GM23338 (cell line): ENCODE data around the gene TMEM176B. TPM values are rescaled to one million over a fixed set of nuclear protein-coding genes. Genes with fewer than 3 reads are reported as not detected.

Experiments
- ATAC-seq: fragments of 200-7000 bp; cut with Tn5 transposase; 3 replicates; pipeline ENCODE4 v1.9.1; 2020
- DNase-seq: peaks from one replicate; pipeline ENCODE4 v3.0.0-alpha.2; 2015; ENCODE audit warnings: low spot score
- H2AFZ ChIP-seq: fragments of 200-600 bp; sonication (generic); 2 replicates; pipeline ENCODE4 v1.8.0; 2016; ENCODE audit warnings: antibody characterized with exemption, mild to moderate bottlenecking, moderate library complexity
- H3F3A ChIP-seq: fragments of 200-600 bp; sonication (generic); replicated peaks from 2 replicates; pipeline ENCODE4 v1.8.0; 2017; ENCODE audit warnings: antibody characterized with exemption, mixed run types, low read depth
- H3K27ac ChIP-seq: fragments of 200-600 bp; sonication (generic); 2 replicates; pipeline ENCODE4 v1.6.1; 2016; ENCODE audit warnings: low read depth
- H3K27me3 ChIP-seq: fragments of 200-600 bp; sonication (generic); 2 replicates; pipeline ENCODE4 v1.8.0; 2016; ENCODE audit warnings: mild to moderate bottlenecking, mixed run types, moderate library complexity; ENCODE audit not compliant: insufficient read depth
- H3K36me3 ChIP-seq: fragments of 200-600 bp; sonication (generic); 2 replicates; pipeline ENCODE4 v1.8.0; 2016; ENCODE audit warnings: mild to moderate bottlenecking; ENCODE audit not compliant: insufficient read depth
- H3K4me1 ChIP-seq: fragments of 200-600 bp; sonication (generic); 2 replicates; pipeline ENCODE4 v1.8.0; 2016; ENCODE audit warnings: mild to moderate bottlenecking, moderate library complexity; ENCODE audit not compliant: insufficient read depth
- H3K4me2 ChIP-seq: fragments of 200-600 bp; sonication (generic); 2 replicates; pipeline ENCODE4 v1.7.1; 2017; ENCODE audit warnings: mixed run types
- H3K4me3 ChIP-seq: fragments of 200-600 bp; sonication (generic); 2 replicates; pipeline ENCODE4 v1.6.1; 2016; ENCODE audit warnings: mixed run types
- H3K79me2 ChIP-seq: fragments of 200-600 bp; sonication (generic); replicated peaks from 2 replicates; pipeline ENCODE4 v1.8.0; 2017; ENCODE audit warnings: mild to moderate bottlenecking; ENCODE audit not compliant: insufficient read depth
- H3K9me2 ChIP-seq: fragments of 200-600 bp; sonication (generic); 2 replicates; pipeline ENCODE4 v1.8.0; 2017; ENCODE audit not compliant: insufficient read depth
- H4K20me1 ChIP-seq: fragments of 200-600 bp; sonication (generic); replicated peaks from 2 replicates; pipeline ENCODE4 v1.8.0; 2017; ENCODE audit warnings: mild to moderate bottlenecking; ENCODE audit not compliant: insufficient read depth
- H3K27ac Mint-ChIP-seq: 2 replicates; pipeline ENCODE4 v1.8.0; 2020; ENCODE audit warnings: inconsistent platforms, mild to moderate bottlenecking, moderate library complexity, mixed read lengths
- H3K27me3 Mint-ChIP-seq: 3 replicates; pipeline ENCODE4 v1.8.0; 2022; ENCODE audit warnings: low read depth, mild to moderate bottlenecking, moderate library complexity, mixed read lengths, inconsistent platforms; ENCODE audit not compliant: insufficient read depth, poor library complexity
- H3K36me3 Mint-ChIP-seq: 3 replicates; pipeline ENCODE4 v1.8.0; 2021; ENCODE audit warnings: low read depth, mild to moderate bottlenecking, inconsistent platforms, moderate library complexity, mixed read lengths
- H3K4me1 Mint-ChIP-seq: 3 replicates; pipeline ENCODE4 v1.8.0; 2020; ENCODE audit warnings: mild to moderate bottlenecking, inconsistent platforms, mixed read lengths
- H3K4me3 Mint-ChIP-seq: 3 replicates; pipeline ENCODE4 v1.8.0; 2021; ENCODE audit warnings: moderate library complexity, mild to moderate bottlenecking, inconsistent platforms, mixed read lengths
- H3K9me3 Mint-ChIP-seq: 3 replicates; pipeline ENCODE4 v1.8.0; 2020; ENCODE audit warnings: moderate library complexity, mild to moderate bottlenecking, inconsistent platforms, mixed read lengths
- CREB1 ChIP-seq: fragments of 250-450 bp; sonication (Bioruptor Pico); IDR thresholded peaks from 2 replicates; pipeline ENCODE4 v1.5.0; 2020; ENCODE audit warnings: low read depth, mild to moderate bottlenecking, moderate library complexity
- CTCF ChIP-seq, 2 experiments: fragments of 200-600 bp in 1 of 2; sonication (generic) in 1 of 2; conservative IDR thresholded peaks; 2 replicates each; pipeline versions ENCODE4 v1.5.1 to v1.6.1; 2016 to 2017; ENCODE audit warnings: antibody characterized with exemption in 2 of 2, low read depth in 2 of 2, mild to moderate bottlenecking in 2 of 2, moderate library complexity in 1 of 2
- EZH2 ChIP-seq: fragments of 200-600 bp; sonication (generic); IDR thresholded peaks from one replicate; pipeline ENCODE4 v1.8.0; 2017; ENCODE audit warnings: antibody characterized with exemption, mild to moderate bottlenecking, low read depth; ENCODE audit not compliant: unreplicated experiment
- JUNB ChIP-seq: IDR thresholded peaks from one replicate; pipeline ENCODE4 v1.6.1; 2016; ENCODE audit warnings: antibody characterized with exemption; ENCODE audit not compliant: unreplicated experiment
- POLR2AphosphoS5 ChIP-seq: IDR thresholded peaks from 2 replicates; pipeline ENCODE4 v1.6.1; 2016; ENCODE audit warnings: antibody characterized with exemption, low read depth
- STAT1 ChIP-seq: IDR thresholded peaks from one replicate; pipeline ENCODE4 v1.6.1; 2016; ENCODE audit warnings: antibody characterized with exemption; ENCODE audit not compliant: unreplicated experiment
- ZNF114 ChIP-seq: fragments of 250-450 bp; sonication (Bioruptor Pico); IDR thresholded peaks from 2 replicates; pipeline ENCODE4 v1.5.0; 2020; ENCODE audit warnings: mild to moderate bottlenecking, moderate library complexity
- ZNF331 ChIP-seq: fragments of 250-450 bp; sonication (Bioruptor Pico); IDR thresholded peaks from 2 replicates; pipeline ENCODE4 v1.5.0; 2020; ENCODE audit warnings: low read depth, mild to moderate bottlenecking, moderate library complexity
- polyA plus RNA-seq: library from polyadenylated mRNA; unstranded; fragments of >200 nt; fragmentation: Nextera tagmentation; extraction: Ambion mirVana; gene quantifications from 2 replicates; pipeline ENCODE4 v1.2.1, GENCODE V29; 2016
- total RNA-seq: library from RNA; depleted of rRNA; stranded (reverse); fragments of >200 nt; shearing (Covaris generic); gene quantifications from 2 replicates; pipeline ENCODE4 v1.2.3, GENCODE V29; 2014
- TF ChIP-seq, protein P1 (sequence below): IDR thresholded peaks from one replicate; pipeline ENCODE4 v1.6.1; 2018; ENCODE audit warnings: antibody characterized with exemption; ENCODE audit not compliant: unreplicated experiment

Gene TMEM176B
- total and polyA plus RNA-seq, 2 experiments from 2014 or later = 0.35 to 0.42 TPM

DNA sequence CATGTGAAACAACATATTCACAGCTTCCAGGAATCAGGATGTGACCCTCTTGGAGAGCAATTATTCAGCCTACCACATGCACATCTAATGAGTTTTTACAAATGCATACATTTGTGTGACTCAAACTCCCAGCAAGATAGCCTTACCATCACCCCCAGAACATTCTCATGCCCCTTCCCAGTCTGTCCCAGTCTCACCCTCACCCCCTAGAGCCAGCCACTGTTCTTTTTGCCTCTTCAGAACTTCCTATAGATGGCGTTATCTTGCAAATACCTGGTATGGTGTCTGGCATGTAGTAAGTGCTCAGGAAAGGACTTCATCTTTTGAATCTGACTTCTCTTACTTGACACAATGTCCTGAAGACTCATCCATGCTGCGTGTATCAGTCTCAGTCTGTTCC is 28.2 kb upstream of the TMEM176B start:
- Histone ChIP-seq H3K27ac (no peak overlapping the region), H3K9me2 (no peaks in the 10 kb centered on the region), H3K4me1 (no peaks in the 10 kb centered on the region), H4K20me1 (no peaks in the 10 kb centered on the region), H3K4me2 (no peak overlapping the region), H3K36me3 (no peaks in the 10 kb centered on the region), H3F3A (no peaks in the 10 kb centered on the region), H3K27me3 (no peaks in the 10 kb centered on the region), H3K4me3 (no peak overlapping the region), H3K79me2 (no peaks in the 10 kb centered on the region), H2AFZ (no peak overlapping the region)
- H3K36me3 Mint-ChIP-seq = no peaks in the 10 kb centered on the region; the same call in 2 of the 3 replicates
- no peak overlapping the region for H3K27ac Mint-ChIP-seq
- H3K4me1 Mint-ChIP-seq = peaks cover 6% of the 10 kb centered on the region; the same call in 1 of the 3 replicates
- H3K9me3 Mint-ChIP-seq = no peaks in the 10 kb centered on the region
- peaks cover 4% of the 10 kb centered on the region for H3K27me3 Mint-ChIP-seq
- H3K4me3 Mint-ChIP-seq = no peak overlapping the region
- TF ChIP-seq CTCF (conservative IDR thresholded peaks at IDR 0.05; ENCODE audit: low read depth in 2 of 2) (peak; percentile 39 to 63), POLR2AphosphoS5 (no peak)
- ATAC-seq (peak; percentile 57; the same call in 2 of the 3 replicates), DNase-seq (peak; percentile 41)

DNA sequence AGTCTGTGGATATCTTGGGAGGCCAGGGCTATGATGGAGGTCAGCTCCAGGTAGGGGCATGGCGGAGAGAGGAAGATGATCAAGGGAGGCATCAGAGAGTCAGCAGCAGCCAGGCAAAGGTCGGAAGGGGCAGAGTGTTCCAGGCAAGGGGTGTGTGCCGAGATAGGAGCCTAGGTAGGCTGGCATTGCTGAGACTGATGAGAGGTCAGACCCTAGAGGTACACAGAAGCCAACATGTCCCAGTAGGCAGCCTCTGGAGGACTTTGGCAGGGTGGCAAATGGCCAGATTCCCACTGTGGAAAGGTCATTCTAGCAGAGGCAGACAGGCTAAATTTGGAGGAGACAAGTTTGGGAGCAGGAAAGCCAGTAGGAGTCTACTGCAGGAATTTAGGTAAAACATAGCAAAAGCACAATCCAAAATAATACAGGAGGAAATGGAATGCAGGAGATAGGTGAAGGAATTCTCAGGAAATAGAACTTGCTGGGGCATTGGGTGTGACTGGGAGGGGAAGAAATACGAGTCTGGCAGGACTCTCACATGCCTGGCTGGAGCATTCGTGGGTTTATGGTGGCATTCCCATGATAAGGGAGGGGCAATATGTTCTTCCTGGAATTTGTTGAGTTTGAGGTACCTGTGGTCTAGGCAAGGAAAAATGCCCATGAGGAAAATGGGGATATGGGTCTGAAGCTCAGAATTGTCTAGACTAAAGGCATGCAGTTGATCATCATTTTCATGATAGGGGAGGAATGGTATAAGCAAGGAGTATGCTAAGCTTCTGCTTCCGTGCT is 26.1 kb upstream of the TMEM176B start:
- ATAC-seq (no peak), DNase-seq (no peak)
- Histone ChIP-seq H3K79me2 (no peaks in the 10 kb centered on the region), H4K20me1 (no peaks in the 10 kb centered on the region), H3K9me2 (no peaks in the 10 kb centered on the region), H3F3A (no peaks in the 10 kb centered on the region), H2AFZ (no peak overlapping the region), H3K4me2 (no peak overlapping the region), H3K4me3 (no peak overlapping the region), H3K27ac (no peak overlapping the region), H3K4me1 (no peaks in the 10 kb centered on the region), H3K27me3 (no peaks in the 10 kb centered on the region), H3K36me3 (no peaks in the 10 kb centered on the region; the same call in 1 of the 2 replicates)
- Mint-ChIP-seq H3K4me3 (no peak overlapping the region), H3K4me1 (peaks cover 6% of the 10 kb centered on the region; the same call in 1 of the 3 replicates), H3K27ac (no peak overlapping the region), H3K36me3 (no peaks in the 10 kb centered on the region; the same call in 2 of the 3 replicates), H3K9me3 (no peaks in the 10 kb centered on the region), H3K27me3 (peaks cover 4% of the 10 kb centered on the region)
- TF ChIP-seq STAT1 (no peak), EZH2 (no peak), ZNF114 (no peak), POLR2AphosphoS5 (no peak), CREB1 (no peak), JUNB (no peak), ZNF331 (CRISPR knock-in tag) (no peak), CTCF (conservative IDR thresholded peaks at IDR 0.05; ENCODE audit: low read depth in 2 of 2) (no peak)
- TF ChIP-seq, protein P1, sequence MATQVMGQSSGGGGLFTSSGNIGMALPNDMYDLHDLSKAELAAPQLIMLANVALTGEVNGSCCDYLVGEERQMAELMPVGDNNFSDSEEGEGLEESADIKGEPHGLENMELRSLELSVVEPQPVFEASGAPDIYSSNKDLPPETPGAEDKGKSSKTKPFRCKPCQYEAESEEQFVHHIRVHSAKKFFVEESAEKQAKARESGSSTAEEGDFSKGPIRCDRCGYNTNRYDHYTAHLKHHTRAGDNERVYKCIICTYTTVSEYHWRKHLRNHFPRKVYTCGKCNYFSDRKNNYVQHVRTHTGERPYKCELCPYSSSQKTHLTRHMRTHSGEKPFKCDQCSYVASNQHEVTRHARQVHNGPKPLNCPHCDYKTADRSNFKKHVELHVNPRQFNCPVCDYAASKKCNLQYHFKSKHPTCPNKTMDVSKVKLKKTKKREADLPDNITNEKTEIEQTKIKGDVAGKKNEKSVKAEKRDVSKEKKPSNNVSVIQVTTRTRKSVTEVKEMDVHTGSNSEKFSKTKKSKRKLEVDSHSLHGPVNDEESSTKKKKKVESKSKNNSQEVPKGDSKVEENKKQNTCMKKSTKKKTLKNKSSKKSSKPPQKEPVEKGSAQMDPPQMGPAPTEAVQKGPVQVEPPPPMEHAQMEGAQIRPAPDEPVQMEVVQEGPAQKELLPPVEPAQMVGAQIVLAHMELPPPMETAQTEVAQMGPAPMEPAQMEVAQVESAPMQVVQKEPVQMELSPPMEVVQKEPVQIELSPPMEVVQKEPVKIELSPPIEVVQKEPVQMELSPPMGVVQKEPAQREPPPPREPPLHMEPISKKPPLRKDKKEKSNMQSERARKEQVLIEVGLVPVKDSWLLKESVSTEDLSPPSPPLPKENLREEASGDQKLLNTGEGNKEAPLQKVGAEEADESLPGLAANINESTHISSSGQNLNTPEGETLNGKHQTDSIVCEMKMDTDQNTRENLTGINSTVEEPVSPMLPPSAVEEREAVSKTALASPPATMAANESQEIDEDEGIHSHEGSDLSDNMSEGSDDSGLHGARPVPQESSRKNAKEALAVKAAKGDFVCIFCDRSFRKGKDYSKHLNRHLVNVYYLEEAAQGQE = no peak
